ENCODE results near the gene TMEM87B. TPM values are rescaled to one million over a fixed set of nuclear protein-coding genes. Genes with fewer than 3 reads are reported as not detected.
A peak's percentile ranks its signal among the peaks of the same experiment; 100 is the strongest.

Gene TMEM87B, protein sequence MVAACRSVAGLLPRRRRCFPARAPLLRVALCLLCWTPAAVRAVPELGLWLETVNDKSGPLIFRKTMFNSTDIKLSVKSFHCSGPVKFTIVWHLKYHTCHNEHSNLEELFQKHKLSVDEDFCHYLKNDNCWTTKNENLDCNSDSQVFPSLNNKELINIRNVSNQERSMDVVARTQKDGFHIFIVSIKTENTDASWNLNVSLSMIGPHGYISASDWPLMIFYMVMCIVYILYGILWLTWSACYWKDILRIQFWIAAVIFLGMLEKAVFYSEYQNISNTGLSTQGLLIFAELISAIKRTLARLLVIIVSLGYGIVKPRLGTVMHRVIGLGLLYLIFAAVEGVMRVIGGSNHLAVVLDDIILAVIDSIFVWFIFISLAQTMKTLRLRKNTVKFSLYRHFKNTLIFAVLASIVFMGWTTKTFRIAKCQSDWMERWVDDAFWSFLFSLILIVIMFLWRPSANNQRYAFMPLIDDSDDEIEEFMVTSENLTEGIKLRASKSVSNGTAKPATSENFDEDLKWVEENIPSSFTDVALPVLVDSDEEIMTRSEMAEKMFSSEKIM
- 6.0 TPM for total RNA-seq
- long read RNA-seq, full-length matches to known transcripts: 5 of 7 reads
- long read RNA-seq, partial matches to known transcripts: 0 of 7 reads
- long read RNA-seq, other reads (novel, unspliced or antisense): 2 of 7 reads

DNA sequence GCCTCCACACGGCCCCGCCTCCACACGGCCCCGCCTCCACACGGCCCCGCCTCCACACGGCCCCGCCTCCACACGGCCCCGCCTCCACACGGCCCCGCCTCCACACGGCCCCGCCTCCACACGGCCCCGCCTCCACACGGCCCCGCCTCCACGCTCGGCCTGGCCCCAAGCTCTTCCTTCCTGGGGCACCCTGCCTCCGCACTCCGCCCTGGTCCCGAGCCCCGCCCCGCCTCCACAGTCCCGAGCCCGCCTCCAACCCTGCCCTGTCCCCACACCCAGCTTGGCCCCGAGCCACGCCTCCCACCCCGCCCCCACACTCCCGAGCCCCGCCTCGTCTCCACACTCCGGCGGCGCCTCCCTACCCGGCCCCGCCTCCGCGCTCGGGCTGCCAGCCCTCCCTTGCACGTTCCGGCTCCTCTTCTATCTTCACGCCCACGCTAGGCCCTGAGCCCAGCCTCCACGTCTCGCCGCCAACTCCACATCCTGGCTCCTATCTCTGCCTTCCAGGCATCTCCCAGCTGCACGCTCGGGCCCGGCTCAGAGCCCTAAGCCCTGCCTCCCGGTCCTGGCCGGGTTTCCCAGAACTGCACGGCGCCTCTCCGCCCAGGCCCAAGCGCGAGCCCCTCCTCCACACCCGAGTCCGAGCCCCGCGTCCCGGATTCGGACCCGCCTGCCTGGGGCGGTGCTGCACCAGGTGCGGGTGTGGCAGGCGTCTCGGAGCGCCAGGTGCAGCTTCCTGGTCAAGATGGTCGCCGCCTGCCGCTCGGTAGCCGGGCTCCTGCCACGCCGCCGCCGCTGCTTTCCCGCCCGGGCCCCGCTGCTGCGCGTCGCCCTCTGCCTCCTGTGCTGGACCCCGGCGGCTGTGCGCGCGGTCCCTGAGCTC, at the start of gene TMEM87B:
Gene TMEM87B, plus strand, starts transcription at position 423 of the 883 bp plus-strand sequence. Its CDS starts 323 bp downstream, at position 746.
- DNase-seq (peak; percentile 99), ATAC-seq (ENCODE audit: poor library complexity) (peak; percentile 86)
- intact Hi-C loops (cut with DNase I): loop anchor here (5.0 kb wide), 1 partner anchor 158 kb away; the partner anchor contains the start of gene MERTK

GRCh38 chr2:112005406-112006075, 49.5 kb upstream of the TMEM87B start:
- intact Hi-C loops (cut with DNase I): no loop called here
- DNase-seq: no peak
- ATAC-seq (ENCODE audit: poor library complexity): no peak

DNA sequence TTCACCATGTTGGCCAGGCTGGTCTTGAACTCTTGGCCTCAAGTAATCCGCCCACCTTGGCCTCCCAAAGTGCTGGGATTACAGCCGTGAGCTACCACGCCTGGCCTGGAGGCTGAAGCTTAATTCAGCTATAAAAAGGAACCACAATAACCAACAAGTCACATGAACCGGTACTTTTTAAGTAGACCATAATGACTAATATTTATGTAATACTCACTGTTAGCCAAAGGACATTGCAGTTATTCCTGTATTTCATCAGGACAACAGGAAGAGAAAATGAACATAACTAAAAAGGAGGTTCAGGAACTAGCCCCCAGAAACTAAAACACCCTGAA, 49.0 kb upstream of the TMEM87B start:
- intact Hi-C loops (cut with DNase I): no loop called here
- ATAC-seq (ENCODE audit: poor library complexity) (no peak), DNase-seq (no peak)

DNA sequence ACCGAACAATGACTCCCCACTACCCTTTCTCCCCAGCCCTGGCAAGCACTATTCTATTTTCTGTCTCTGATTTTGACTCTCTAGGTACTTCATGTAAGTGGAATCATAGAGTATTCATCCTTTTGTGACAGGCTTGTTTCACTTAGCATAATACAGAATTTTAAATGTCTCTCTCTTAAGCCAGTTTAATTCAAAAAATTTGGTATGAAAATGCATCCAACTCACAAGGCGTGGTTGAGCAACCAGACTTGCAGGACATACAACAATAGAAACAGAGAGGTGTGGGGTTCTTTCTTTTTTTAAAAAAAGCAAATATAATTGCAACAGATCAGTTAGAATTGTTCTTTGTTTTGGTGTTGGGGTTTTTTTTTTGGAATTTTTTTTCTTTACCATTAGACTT, 47.6 kb upstream of the TMEM87B start:
- DNase-seq (no peak), ATAC-seq (ENCODE audit: poor library complexity) (no peak)
- intact Hi-C loops (cut with DNase I): no loop called here

DNA sequence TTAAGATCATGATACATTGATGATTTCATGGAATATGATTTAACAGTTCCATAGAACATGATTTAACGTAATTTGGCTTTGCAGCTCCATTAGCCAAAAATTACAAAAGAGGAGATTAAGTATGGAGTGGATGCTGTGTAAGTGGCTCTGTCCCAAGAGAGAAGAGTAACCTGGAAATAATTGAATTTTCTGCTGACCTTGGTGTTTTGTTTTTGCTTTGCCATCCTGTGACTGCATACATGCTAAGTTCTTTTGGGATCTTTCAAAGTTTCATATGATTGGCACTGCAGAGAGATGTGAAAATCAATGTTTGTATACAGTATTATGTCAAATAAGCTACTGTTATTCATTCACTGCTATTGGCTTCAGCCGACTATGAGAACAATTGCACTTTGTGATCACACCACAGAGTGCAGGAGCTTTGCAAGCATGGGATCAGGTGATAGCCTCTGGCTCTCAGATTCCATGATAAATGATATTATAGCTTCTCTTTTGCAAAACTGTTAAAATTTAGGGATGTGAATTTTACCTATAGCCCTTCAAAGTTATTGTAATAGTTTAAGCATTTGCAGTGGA, 46.1 kb upstream of the TMEM87B start:
- no peak for ATAC-seq (ENCODE audit: poor library complexity)
- no peak for DNase-seq
- intact Hi-C loops (cut with DNase I): no loop called here

GRCh38 chr2:112010751-112011150, 44.3 kb upstream of the TMEM87B start:
- intact Hi-C loops (cut with DNase I): no loop called here
- no peak for DNase-seq
- ATAC-seq (ENCODE audit: poor library complexity): peak; percentile 49

DNA sequence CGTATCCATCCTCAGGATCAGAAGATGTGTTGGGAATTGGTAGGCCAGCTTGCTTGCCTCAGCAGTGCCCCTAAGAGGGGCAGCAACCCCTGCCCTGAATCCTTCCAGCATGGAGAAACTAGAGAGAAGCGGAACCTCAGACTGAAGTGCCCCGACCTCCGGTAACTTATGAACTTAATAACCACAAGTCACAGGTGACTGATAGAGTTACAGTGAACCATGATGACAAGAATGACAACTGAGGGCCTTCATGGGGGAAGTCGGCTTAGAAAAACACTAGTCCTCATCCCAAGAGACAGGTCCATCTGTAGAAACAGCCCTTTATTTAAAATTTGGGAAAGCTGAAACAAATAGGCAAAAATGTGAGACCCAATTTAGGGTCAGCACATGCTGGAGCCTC, 42.5 kb upstream of the TMEM87B start:
- intact Hi-C loops (cut with DNase I): no loop called here
- ATAC-seq (ENCODE audit: poor library complexity): no peak
- no peak for DNase-seq

DNA sequence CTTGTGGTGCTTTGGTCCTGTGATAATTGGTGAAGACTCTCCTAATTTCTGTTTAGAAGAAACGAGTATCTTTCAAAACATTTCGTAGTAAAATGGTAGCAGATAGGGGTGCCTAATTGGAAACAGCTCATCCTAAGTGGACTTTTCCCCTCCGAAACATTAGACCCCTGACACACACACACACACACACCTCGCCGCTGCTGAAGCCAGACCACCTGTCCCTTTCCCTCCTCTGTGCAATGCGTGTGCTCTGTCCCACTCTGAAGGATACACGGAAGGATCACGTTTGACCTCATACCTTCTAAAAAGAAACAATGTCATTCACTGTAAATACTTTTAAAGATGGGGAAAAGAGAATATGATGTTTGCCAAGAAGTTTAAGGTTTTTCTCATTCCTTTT, 36.2 kb upstream of the TMEM87B start:
- DNase-seq (no peak), ATAC-seq (ENCODE audit: poor library complexity) (no peak)
- intact Hi-C loops (cut with DNase I): no loop called here

GRCh38 chr2:112019569-112019982, 35.5 kb upstream of the TMEM87B start:
- ATAC-seq (ENCODE audit: poor library complexity) (no peak), DNase-seq (no peak)
- intact Hi-C loops (cut with DNase I): no loop called here

- ATAC-seq (ENCODE audit: poor library complexity): no peak
- no peak for DNase-seq
- intact Hi-C loops (cut with DNase I): no loop called here
Observed at GRCh38 chr2:112020561-112020960, 34.5 kb upstream of the TMEM87B start.

DNA sequence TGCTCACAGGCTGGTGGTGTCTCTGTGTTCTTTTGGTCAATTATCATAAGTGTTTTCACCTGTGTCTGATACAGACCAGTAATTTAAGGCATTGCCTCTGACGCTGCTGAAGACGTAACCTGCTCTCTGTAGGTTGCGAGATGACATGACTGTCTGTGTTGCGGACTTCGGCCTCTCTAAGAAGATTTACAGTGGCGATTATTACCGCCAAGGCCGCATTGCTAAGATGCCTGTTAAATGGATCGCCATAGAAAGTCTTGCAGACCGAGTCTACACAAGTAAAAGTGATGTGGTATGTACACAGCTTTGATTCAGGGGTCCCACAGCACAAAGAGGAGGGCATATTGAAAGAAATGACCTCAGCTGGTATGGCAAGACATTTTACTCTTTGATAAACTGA, 33.8 kb upstream of the TMEM87B start:
- ATAC-seq (ENCODE audit: poor library complexity): no peak
- no peak for DNase-seq

DNA sequence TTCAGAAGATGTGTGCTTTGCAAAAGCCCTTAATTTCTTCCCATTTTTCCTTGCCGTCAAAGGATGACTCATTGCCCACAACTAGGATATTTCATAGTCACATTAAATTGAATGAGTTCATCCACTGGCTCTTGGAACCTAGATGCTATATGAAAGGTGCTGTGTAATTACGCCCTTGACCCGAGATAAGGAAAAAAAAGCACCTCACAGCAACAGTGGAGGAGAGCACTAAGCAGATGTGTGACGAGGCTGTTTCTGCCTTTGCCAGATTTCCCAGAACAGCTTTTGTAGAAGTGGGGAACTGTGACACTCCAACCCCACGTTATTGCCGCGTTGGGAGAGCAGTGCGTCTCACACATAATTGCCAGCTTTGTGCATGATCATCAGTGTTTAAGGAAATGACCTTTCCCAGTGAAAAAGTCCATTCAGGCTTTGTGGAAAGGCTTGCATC, 33.3 kb upstream of the TMEM87B start:
- DNase-seq: no peak
- intact Hi-C loops (cut with DNase I): no loop called here

More for the DNA sequence above, 33.8 kb upstream of the TMEM87B start:
- intact Hi-C loops (cut with DNase I): no loop called here

GRCh38 chr2:112023707-112024106, 31.4 kb upstream of the TMEM87B start:
- DNase-seq: no peak
- ATAC-seq (ENCODE audit: poor library complexity): no peak
- intact Hi-C loops (cut with DNase I): no loop called here

More for the DNA sequence above, 33.3 kb upstream of the TMEM87B start:
- ATAC-seq (ENCODE audit: poor library complexity): no peak

DNA sequence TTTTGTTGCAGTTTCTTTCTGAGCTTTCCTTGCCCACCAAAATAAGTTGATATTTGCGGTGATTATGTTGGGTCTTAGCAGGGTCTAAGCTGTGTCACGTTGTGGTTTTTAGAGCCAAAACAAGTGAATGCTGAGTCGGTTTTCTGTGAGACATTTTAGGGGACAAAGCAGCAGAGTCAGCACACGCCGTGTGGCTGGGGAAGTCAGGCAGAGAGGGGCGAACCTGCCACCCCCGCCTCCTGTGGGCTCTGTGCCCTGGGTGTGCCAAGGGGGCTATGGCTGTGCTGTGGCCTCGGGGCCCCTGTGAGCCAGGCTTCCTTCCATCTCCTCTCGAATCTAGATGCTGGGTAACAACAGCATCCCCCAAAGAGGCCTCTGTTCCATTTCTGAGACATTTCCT, 30.8 kb upstream of the TMEM87B start:
- ATAC-seq (ENCODE audit: poor library complexity): no peak
- intact Hi-C loops (cut with DNase I): no loop called here
- DNase-seq: no peak

GRCh38 chr2:112024896-112025491, 30.1 kb upstream of the TMEM87B start:
- no peak for ATAC-seq (ENCODE audit: poor library complexity)
- no peak for DNase-seq
- intact Hi-C loops (cut with DNase I): no loop called here

DNA sequence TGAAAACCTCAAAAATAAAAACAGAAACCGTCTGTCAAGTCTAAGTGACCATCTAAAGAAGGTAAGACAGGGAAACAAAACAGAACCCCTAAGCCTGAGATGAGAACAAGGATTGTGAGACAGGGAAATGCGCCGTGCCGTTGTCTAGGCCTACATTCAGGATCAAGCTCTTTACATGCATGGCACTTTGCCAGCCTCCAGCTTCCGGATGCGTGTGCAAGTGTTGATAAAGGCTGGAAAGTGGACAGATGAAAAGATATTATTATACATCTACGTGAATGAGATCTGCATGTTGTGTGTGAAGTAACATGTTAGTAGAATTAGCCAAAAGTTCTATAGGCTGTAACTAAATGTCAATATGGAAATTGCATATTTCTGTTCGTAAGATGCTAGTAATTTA, 28.6 kb upstream of the TMEM87B start:
- intact Hi-C loops (cut with DNase I): no loop called here
- DNase-seq: no peak
- no peak for ATAC-seq (ENCODE audit: poor library complexity)

- intact Hi-C loops (cut with DNase I): no loop called here
- DNase-seq (no peak), ATAC-seq (ENCODE audit: poor library complexity) (no peak)
Observed at GRCh38 chr2:112027767-112028166, 27.3 kb upstream of the TMEM87B start.

DNA sequence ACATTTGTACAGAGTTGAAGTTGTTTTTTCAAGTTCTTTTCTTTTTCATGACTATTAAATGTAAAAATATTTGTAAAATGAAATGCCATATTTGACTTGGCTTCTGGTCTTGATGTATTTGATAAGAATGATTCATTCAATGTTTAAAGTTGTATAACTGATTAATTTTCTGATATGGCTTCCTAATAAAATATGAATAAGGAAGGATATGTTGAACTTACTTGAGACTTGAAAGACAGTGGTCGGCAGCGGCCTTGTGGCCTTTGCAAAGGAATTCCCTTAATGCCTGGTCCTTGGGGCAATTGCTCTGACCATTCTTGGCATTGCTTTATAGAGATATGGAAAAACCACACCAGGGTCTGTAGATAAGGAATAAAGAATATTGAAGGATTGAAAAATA, 25.9 kb upstream of the TMEM87B start:
- intact Hi-C loops (cut with DNase I): no loop called here
- no peak for DNase-seq
- ATAC-seq (ENCODE audit: poor library complexity): no peak
